Heart left ventricle (tissue), 13 donors: ENCODE results near the gene IDH2.

ENCODE experiments used
- CTCF ChIP-seq, 12 donors: fragments of 200-600 bp; sonication (generic) in 4 of 12; IDR thresholded peaks; one replicate each; pipeline versions ENCODE4 v1.5.0 to v1.8.0; 2018 to 2022; ENCODE audit warnings: antibody characterized with exemption in 12 of 12, mild to moderate bottlenecking in 5 of 12
- POLR2A ChIP-seq, 2 donors: fragments of 450-650 bp; IDR thresholded peaks; one replicate each; pipeline ENCODE4 v1.6.1; 2017; ENCODE audit warnings: antibody characterized with exemption in 2 of 2, mild to moderate bottlenecking in 2 of 2, moderate library complexity in 2 of 2
- donor health status: ischemic (EF 13 %, LVEDD 7.1; RV severe dilation, severe dysfunction).
- donor health status: DM: no; HTN: yes; CAD: no.
- donor health status: DM: no; HTN: no; CAD: no.
- donor health status: ischemic (EF 25% LVEDD 6.9; RV normal size, moderate dysfunction).
- donor health status: ischemic (EF 25% LVEDD 5.7; RV mildly dilated, moderate dysfunction).
- donor health status: ischemic (EF 35%, LVEDD 5.7; RV mildly dilated, moderate dysfunction).
- donor health status: nonischemic (EF 11% LVEDD 7.7; RV severe dilation, severe dysfunction).
- donor health status: DM: yes; HTN: yes; CAD: no.
- donor health status: PGD.
- donor health status: ischemic (EF 29% LVEDD 5.4; RV normal size, mild dysfunction).
- donor health status: nonischemic (EF 23%, LVEDD 6.1; RV moderate dilation, normal function).

GRCh38 chr15:90043530-90044010, 58.7 kb downstream of the IDH2 start:
- TF ChIP-seq CTCF (IDR thresholded peaks at IDR 0.05) (no peak), POLR2A (IDR thresholded peaks at IDR 0.05) (no peak)
